Mucosa of descending colon (tissue), 3 donors: ENCODE results near the gene DNAJC25. TPM values are rescaled to one million over a fixed set of nuclear protein-coding genes. Genes with fewer than 3 reads are reported as not detected.
"Not testable (repeated sequence)": the region's sequence is repeated elsewhere in the genome, so short reads cannot be mapped to it uniquely, and the experiment has no call there.

ENCODE experiments used
- ATAC-seq: fragments of 200-7000 bp; cut with Tn5 transposase; one replicate; pipeline ENCODE4 v1.9.1; 2020; ENCODE audit warnings: mild to moderate bottlenecking, moderate library complexity
- DNase-seq, 3 donors: peaks; one replicate each; pipeline ENCODE4 v3.0.0-alpha.2; 2020
- H3K36me3 ChIP-seq: fragments of 200-600 bp; one replicate; pipeline ENCODE4 v1.8.0; 2021; ENCODE audit warnings: low read depth, mild to moderate bottlenecking
- H3K4me1 ChIP-seq: fragments of 200-600 bp; one replicate; pipeline ENCODE4 v1.8.0; 2021; ENCODE audit warnings: low read depth, mild to moderate bottlenecking
- H3K4me3 ChIP-seq: fragments of 200-600 bp; one replicate; pipeline ENCODE4 v1.8.0; 2021; ENCODE audit warnings: mild to moderate bottlenecking
- H3K9me3 ChIP-seq: fragments of 200-600 bp; one replicate; pipeline ENCODE4 v1.8.0; 2021; ENCODE audit warnings: mild to moderate bottlenecking
- intact Hi-C, 2 donors: fragments of 100-400 bp; cut with DNase I in 1 of 2; cut with micrococcal nuclease in 1 of 2; formaldehyde crosslinking; loops; one replicate each; pipeline versions ENCODE4 v1.11.0 to v1.11.1; 2022; cut with DNase I, micrococcal nuclease
- total RNA-seq, 3 donors: library from RNA; stranded (reverse); fragmentation: NEBNext Ultra II Directional in 2 of 3; extraction: Animal tissue kit (Norgen Biotek cat#: 25700) in 2 of 3; gene quantifications; one replicate each; pipeline versions ENCODE4 v1.2.1 to v1.2.4, GENCODE V29; 2021 to 2023
- TF ChIP-seq, protein P1 (sequence below): fragments of 200-600 bp; IDR thresholded peaks from one replicate; pipeline ENCODE4 v1.8.0; 2022; ENCODE audit warnings: antibody characterized with exemption, mild to moderate bottlenecking
- donor health status: DM: no; HTN: no; CAD: no; lungs with moderate emphysema.
- donor health status: DM: no; HTN: no; CAD: no.
- donor health status: DM: no; HTN: yes; CAD: no.

Gene DNAJC25
- total RNA-seq, 3 donors from 2014 or later = 7.5 to 8.0 (median 7.7) TPM

DNA sequence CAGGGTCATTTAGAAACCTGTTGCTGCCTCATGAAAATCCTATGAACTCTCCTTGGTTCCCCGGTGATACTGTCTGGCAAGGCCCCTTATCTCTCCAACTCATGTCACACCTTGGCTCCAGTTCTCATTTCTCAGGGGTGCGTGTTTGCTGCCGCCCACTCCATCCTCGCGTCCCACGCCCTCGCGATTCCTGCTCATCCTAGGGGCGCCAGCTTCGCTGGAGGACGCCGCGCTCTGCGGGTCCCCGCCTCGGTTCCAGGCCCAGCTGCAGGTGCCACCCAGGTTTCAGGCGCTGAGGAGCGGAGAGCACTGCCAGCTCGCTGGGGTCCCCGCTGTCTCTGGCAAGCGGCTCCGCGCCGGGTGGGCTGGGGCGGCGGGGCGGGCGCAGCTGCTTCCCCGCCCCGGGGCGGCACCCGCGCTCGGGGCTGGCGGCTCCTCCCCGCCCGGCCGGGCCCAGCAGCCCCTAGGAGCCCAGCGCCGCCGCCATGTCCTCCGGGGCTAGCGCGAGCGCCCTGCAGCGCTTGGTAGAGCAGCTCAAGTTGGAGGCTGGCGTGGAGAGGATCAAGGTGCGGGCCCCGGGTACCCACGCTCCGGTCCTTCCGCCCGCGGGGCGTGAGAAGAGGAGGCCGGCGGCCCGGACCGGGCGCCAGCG lies 30.1 kb downstream of the DNAJC25 start, which contains the start of gene GNG10:
TSS of gene GNG10 (plus strand) at position 456 of the 652 bp plus-strand sequence. CDS start at position 486, 30 bp downstream.
- intact Hi-C loops = no loop called here
- Histone ChIP-seq H3K4me3 (peak within 1 kb of the TSS; percentile 56), H3K36me3 (no peaks in the 10 kb centered on the region), H3K4me1 (peaks cover 7% of the 10 kb centered on the region), H3K9me3 (no peaks in the 10 kb centered on the region)
- TF ChIP-seq, protein P1, sequence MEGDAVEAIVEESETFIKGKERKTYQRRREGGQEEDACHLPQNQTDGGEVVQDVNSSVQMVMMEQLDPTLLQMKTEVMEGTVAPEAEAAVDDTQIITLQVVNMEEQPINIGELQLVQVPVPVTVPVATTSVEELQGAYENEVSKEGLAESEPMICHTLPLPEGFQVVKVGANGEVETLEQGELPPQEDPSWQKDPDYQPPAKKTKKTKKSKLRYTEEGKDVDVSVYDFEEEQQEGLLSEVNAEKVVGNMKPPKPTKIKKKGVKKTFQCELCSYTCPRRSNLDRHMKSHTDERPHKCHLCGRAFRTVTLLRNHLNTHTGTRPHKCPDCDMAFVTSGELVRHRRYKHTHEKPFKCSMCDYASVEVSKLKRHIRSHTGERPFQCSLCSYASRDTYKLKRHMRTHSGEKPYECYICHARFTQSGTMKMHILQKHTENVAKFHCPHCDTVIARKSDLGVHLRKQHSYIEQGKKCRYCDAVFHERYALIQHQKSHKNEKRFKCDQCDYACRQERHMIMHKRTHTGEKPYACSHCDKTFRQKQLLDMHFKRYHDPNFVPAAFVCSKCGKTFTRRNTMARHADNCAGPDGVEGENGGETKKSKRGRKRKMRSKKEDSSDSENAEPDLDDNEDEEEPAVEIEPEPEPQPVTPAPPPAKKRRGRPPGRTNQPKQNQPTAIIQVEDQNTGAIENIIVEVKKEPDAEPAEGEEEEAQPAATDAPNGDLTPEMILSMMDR = no peak
- DNase-seq (peak; percentile 66 to 80 (median 72)), ATAC-seq (peak; percentile 92)

DNA sequence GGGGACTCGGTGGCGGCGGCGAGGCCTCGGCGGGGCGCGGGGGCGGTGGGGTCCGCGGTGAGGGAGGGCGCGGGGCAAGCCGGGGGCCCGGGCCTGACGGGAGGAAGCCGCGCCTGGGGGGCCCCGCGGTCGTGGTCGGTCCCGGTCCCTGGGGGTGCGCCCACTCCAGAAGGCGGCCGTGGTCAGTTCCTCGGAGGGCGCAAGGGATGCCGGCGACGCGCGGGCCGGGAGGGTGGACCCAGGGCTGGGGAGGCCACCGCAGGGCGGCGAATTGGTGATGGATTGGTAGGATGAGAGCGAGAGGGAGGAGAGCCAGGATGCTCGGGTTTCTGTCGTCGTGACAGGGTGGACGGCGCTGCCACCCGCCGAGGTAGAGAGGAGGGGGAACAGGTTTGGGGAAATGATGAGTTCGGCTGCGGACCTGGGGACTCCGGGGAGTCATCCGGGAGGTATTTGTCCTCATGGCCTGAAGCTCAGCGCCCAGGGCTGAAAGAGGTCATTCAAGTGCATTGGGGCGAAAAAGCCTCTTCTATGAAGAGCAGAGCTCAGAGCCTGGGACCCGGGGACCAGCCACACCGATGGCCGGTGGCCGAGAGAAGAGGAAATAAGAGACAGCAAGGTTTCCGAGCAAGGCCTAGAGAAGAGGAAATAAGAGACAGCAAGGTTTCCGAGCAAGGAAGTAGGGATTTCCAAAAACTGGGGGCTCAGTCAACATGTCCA lies 30.8 kb downstream of the DNAJC25 start:
- peak; percentile 50 for ATAC-seq
- peak; percentile 44 to 63 (median 56) for DNase-seq
- intact Hi-C loops = no loop called here

DNA sequence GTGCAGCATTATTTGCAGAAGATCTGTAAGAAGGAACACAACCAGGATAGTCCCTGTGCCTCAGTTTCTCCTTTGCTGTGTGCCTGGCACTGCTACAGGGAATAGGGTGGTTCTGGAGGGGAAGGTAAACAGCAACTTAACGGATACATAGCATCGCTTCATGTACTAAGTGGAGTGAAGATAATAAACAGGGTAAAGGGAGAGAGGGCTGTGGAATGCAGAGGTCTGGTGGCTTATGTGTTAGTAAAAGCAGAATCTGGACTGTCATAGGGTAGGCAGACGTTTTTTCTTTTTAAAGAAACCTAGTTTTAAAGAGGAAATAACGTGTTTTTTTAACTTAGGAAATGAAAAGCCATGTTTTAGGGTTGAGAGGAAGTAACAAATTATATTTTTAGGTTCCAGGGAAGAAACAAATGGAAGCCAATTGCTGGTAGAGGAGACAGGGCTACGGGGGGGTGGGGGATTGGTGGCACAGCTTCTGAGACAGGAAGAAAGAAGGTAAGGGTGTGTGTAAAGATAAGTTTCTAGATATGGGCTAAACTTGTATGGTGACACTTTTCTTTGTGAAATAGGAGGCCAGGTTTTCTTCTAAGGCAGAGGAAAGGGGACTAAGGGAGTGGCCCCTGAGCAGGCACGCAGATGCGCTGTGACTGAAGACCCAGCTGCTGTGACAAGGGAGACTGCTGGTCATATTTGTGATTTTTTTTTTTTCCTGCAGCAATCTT lies 31.6 kb downstream of the DNAJC25 start:
- no peak for DNase-seq
- ATAC-seq = peak; percentile 11
- Histone ChIP-seq H3K4me1 (peaks cover 7% of the 10 kb centered on the region), H3K36me3 (no peaks in the 10 kb centered on the region), H3K4me3 (no peak overlapping the region), H3K9me3 (no peaks in the 10 kb centered on the region)
- TF ChIP-seq, protein P1 = no peak
- intact Hi-C loops = no loop called here

More for the DNA sequence above, 30.8 kb downstream of the DNAJC25 start:
- H3K4me1 ChIP-seq = peaks cover 7% of the 10 kb centered on the region
- H3K4me3 ChIP-seq = peak overlapping the region; percentile 56
- TF ChIP-seq, protein P1 = no peak
- no peaks in the 10 kb centered on the region for H3K36me3 ChIP-seq
- no peaks in the 10 kb centered on the region for H3K9me3 ChIP-seq

DNA sequence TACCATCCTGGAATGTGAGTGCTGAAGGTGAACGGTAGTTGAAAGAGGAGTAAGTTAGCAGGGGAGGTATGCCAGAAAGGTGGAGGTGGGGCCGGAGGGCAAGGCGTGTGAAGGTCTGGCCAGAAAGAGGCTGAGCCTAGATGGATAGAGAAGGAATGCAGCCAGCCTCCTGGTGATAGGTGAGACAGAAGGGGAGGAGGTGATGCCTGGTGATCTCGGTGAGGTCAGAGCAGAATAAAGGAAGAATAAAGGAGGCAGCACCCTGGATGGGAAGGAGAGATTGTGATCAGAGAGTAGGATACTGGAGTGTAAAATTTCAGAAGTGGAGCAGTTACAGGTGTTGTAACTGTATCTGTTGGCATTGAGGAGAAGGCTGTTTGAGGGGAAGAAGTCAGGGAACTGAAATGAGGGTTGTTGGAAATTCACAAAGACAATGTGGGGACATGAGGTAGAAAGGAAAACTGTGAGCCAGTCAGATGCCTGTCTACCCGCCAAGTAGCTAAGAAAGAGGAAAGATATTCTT lies 32.2 kb downstream of the DNAJC25 start:
- no peak for ATAC-seq
- H3K4me1 ChIP-seq = peaks cover 7% of the 10 kb centered on the region
- H3K4me3 ChIP-seq = no peak overlapping the region
- DNase-seq = no peak
- intact Hi-C loops = no loop called here
- TF ChIP-seq, protein P1 = no peak
- no peaks in the 10 kb centered on the region for H3K9me3 ChIP-seq
- no peaks in the 10 kb centered on the region for H3K36me3 ChIP-seq

DNA sequence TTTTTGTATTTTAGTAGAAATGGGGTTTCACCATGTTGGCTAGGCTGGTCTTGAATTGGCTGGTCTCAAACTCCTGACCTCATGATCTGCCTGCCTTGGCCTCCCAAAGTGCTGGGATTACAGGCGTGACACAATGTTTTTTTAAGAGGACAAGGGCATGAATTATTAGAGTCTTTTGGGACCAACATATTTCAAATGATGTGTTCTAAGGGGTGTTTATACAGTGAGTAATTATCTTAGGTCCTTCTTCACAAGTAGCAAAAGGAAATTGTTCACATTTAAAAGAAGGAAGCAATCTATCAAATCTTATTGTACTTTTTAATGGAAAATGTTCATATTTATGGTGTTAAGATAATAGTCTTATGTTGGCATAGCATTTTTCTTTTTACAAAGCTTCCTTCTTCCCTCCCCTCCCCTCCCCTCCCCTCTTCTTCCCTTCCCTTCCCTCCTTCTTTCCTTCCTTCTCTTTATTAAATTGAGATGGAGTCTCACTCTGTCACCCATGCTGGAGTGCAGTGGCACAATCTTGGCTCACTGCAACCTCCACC lies 37.0 kb downstream of the DNAJC25 start:
- ATAC-seq (no peak), DNase-seq (no peak)
- intact Hi-C loops = no loop called here
- TF ChIP-seq, protein P1 = no peak
- H3K4me1 ChIP-seq = no peaks in the 10 kb centered on the region
- H3K9me3 ChIP-seq = no peaks in the 10 kb centered on the region
- H3K36me3 ChIP-seq = no peaks in the 10 kb centered on the region
- H3K4me3 ChIP-seq = no peak overlapping the region

DNA sequence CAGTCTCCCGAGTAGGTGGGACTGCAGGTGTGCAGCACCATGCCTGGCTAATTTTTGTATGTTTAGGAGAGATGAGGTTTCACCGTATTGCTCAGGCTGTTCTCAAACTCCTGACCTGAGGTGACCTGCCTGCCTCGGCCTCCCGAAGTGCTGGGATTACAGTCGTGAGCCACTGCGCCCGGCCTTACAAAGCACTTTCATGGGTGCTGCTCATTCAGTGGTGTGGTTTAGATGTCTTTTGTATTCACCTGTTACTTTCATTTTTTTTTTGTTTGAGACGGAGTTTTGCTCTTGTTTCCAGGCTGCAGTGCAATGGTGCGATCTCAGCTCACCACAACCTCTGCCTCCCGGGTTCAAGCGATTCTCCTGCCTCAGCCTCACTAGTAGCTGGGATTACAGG lies 37.5 kb downstream of the DNAJC25 start:
- H3K4me1 ChIP-seq, H3K4me3 ChIP-seq, H3K9me3 ChIP-seq, H3K36me3 ChIP-seq, ATAC-seq, intact Hi-C loops, DNase-seq: not testable (repeated sequence)
